ENCODE data around the gene PLEKHG4B. TPM values are rescaled to one million over a fixed set of nuclear protein-coding genes. Genes with fewer than 3 reads are reported as not detected.
"Not testable (repeated sequence)": the region's sequence is repeated elsewhere in the genome, so short reads cannot be mapped to it uniquely, and the experiment has no call there.

The PLEKHG4B gene
- total RNA-seq, 1 experiment from 2014 or later: not detected

DNA sequence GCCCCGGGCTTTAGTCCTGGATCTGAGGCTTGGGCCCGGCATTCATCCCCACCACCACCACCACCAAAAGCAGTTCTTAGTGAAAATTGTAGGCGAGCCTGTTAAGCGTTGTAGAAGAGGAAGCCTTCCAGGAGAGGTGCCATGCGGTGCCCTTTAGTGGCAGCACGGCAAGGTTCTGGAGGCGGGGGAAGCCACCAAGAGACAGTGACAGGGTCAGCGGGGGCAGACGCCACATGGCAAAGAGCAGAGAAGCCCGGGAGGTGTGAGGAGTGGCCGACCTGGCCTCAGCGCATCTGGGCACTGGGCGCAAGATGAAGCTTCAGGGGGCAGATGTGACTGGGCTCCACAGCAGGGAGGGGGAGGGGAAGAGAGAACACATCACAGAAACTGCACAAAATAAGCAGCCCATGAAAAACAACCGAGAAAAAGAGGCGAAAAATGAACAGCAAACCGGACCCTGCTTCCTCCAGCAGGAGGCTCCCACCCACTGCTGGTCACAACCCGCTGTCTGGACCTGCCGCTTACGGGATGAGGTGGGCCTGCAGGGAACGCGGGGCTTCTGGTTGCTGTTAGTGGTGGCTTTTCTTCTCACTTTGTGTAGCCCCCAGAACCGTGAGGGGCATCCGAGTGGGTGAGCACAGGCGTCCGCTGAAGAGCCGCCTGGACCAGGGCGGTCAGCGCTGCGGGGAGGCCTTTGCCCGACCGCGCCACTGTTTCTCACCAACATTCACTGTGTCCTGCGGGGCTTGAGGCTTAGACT is 103.6 kb downstream of the PLEKHG4B start:
- no peak for DNase-seq (ENCODE audit: unreplicated experiment)
- ChIA-PET POLR2A (interaction anchor here (1.1 kb wide), 1 partner anchor 22 kb away, joined by 5 read pairs; the partner anchor contains the start of genes CCDC127 and SDHA), CTCF (interaction anchor here (0.7 kb wide), 1 partner anchor 51 kb away, joined by 3 read pairs; no protein-coding TSS in a partner anchor)
- H3K4me1 Mint-ChIP-seq (ENCODE audit: insufficient read depth, unreplicated experiment): no peaks in the 10 kb centered on the region
- no peak overlapping the region for H3K27ac Mint-ChIP-seq (ENCODE audit: low read depth, unreplicated experiment)
- intact Hi-C loops (cut with micrococcal nuclease): no loop called here
- no TSS peak for BruUV-seq (replicated peaks)
- no peak for TF ChIP-seq CTCF (IDR thresholded peaks at IDR 0.05; ENCODE audit: unreplicated experiment)
- no peaks in the 10 kb centered on the region for H3K36me3 Mint-ChIP-seq (ENCODE audit: insufficient read depth, unreplicated experiment)
- H3K4me3 Mint-ChIP-seq (ENCODE audit: unreplicated experiment): no peak overlapping the region
- H3K27me3 Mint-ChIP-seq (ENCODE audit: insufficient read depth, unreplicated experiment): peaks cover 2% of the 10 kb centered on the region
- no peaks in the 10 kb centered on the region for H3K9me3 Mint-ChIP-seq (ENCODE audit: unreplicated experiment)

DNA sequence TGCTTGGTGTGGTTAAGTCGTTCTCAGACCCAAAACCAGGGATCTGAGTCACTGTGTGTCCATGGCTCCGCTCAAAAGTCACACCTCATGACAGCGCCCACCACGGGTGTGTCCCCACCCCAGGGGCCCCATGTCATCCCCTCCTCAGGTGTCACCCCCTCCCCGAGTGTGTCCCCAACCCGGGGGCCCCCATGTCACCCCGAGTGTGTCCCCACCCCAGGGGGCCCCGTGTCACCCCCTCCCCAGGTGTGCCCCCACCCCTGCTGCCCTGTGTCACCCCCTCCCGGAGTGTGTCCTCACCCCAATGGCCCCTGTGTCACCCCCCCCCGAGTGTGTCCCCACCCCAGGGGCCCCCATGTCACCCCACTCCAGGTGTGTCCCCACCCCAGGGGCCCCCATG is 104.4 kb downstream of the PLEKHG4B start:
- intact Hi-C loops (cut with micrococcal nuclease): no loop called here
- no peaks in the 10 kb centered on the region for H3K27me3 Mint-ChIP-seq (ENCODE audit: insufficient read depth, unreplicated experiment)
- no peaks in the 10 kb centered on the region for H3K4me1 Mint-ChIP-seq (ENCODE audit: insufficient read depth, unreplicated experiment)
- no peak for DNase-seq (ENCODE audit: unreplicated experiment)
- H3K9me3 Mint-ChIP-seq (ENCODE audit: unreplicated experiment): no peaks in the 10 kb centered on the region
- no TSS peak for BruUV-seq (replicated peaks)
- no peak overlapping the region for H3K4me3 Mint-ChIP-seq (ENCODE audit: unreplicated experiment)
- ChIA-PET CTCF (no interaction called here), POLR2A (no interaction called here)
- no peaks in the 10 kb centered on the region for H3K36me3 Mint-ChIP-seq (ENCODE audit: insufficient read depth, unreplicated experiment)
- no peak overlapping the region for H3K27ac Mint-ChIP-seq (ENCODE audit: low read depth, unreplicated experiment)
- TF ChIP-seq CTCF (IDR thresholded peaks at IDR 0.05; ENCODE audit: unreplicated experiment): no peak

GRCh38 chr5:197031-197430 is 105.1 kb downstream of the PLEKHG4B start:
- H3K9me3 Mint-ChIP-seq (ENCODE audit: unreplicated experiment); POLR2A ChIA-PET; BruUV-seq (replicated peaks); H3K36me3 Mint-ChIP-seq (ENCODE audit: insufficient read depth, unreplicated experiment); H3K27me3 Mint-ChIP-seq (ENCODE audit: insufficient read depth, unreplicated experiment); intact Hi-C loops (cut with micrococcal nuclease); DNase-seq (ENCODE audit: unreplicated experiment); H3K27ac Mint-ChIP-seq (ENCODE audit: low read depth, unreplicated experiment); H3K4me1 Mint-ChIP-seq (ENCODE audit: insufficient read depth, unreplicated experiment); H3K4me3 Mint-ChIP-seq (ENCODE audit: unreplicated experiment): not testable (repeated sequence)
- CTCF ChIA-PET: interaction anchor here (0.6 kb wide), 1 partner anchor 13 kb away, joined by 3 read pairs; no protein-coding TSS in a partner anchor

GRCh38 chr5:197892-198489 is 106.0 kb downstream of the PLEKHG4B start:
- intact Hi-C loops (cut with micrococcal nuclease): no loop called here
- Mint-ChIP-seq H3K4me1 (ENCODE audit: insufficient read depth, unreplicated experiment) (no peaks in the 10 kb centered on the region), H3K27me3 (ENCODE audit: insufficient read depth, unreplicated experiment) (no peaks in the 10 kb centered on the region), H3K4me3 (ENCODE audit: unreplicated experiment) (no peak overlapping the region), H3K27ac (ENCODE audit: low read depth, unreplicated experiment) (no peak overlapping the region), H3K36me3 (ENCODE audit: insufficient read depth, unreplicated experiment) (no peaks in the 10 kb centered on the region), H3K9me3 (ENCODE audit: unreplicated experiment) (no peaks in the 10 kb centered on the region)
- CTCF ChIA-PET: no interaction called here
- DNase-seq (ENCODE audit: unreplicated experiment): no peak
- POLR2A ChIA-PET: no interaction called here
- TF ChIP-seq CTCF (IDR thresholded peaks at IDR 0.05; ENCODE audit: unreplicated experiment): no peak
- no TSS peak for BruUV-seq (replicated peaks)

Measured in MCF 10A (cell line).